T-helper 2 cell (primary cell): ENCODE measurements around the gene PFKL.
"Not testable (repeated sequence)": the region's sequence is repeated elsewhere in the genome, so short reads cannot be mapped to it uniquely, and the experiment has no call there.

Source experiments
- DNase-seq, 5 experiments: peaks; one replicate each; pipeline versions ENCODE4 v3.0.0 to v3.0.0-alpha.2; 2012 to 2022

PFKL gene

GRCh38 chr21:44329086-44329889 is 29.4 kb downstream of the PFKL start:
- DNase-seq: no peak

- DNase-seq: no peak
Measured at GRCh38 chr21:44329971-44330681, 30.3 kb downstream of the PFKL start.

- no peak for DNase-seq
Measured at GRCh38 chr21:44330698-44331097, 30.8 kb downstream of the PFKL start.

GRCh38 chr21:44331209-44331608 is 31.4 kb downstream of the PFKL start:
- no peak for DNase-seq

GRCh38 chr21:44331650-44332307 is 31.9 kb downstream of the PFKL start:
- DNase-seq: no peak

GRCh38 chr21:44332383-44332782 is 32.5 kb downstream of the PFKL start:
- no peak for DNase-seq

DNA sequence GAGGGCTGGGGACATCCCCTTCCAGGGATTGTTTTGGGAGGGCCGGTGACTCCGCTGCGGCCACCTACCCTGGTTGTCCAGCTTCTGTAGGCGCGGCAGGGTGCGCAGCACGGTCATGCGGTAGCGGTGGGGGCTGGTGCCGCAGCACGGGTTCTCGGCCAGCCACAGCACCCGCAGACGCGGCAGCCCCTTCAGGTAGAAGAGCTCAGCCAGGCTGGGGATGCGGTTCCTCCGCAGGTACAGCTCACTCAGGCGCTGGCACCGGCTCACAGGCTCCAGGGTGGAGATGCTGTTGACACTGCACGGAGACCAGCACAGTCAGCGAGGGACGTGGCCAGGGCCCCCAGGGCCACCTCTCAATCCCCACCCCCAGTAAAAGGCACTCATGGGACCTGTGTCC is 33.1 kb downstream of the PFKL start:
- DNase-seq: no peak

DNA sequence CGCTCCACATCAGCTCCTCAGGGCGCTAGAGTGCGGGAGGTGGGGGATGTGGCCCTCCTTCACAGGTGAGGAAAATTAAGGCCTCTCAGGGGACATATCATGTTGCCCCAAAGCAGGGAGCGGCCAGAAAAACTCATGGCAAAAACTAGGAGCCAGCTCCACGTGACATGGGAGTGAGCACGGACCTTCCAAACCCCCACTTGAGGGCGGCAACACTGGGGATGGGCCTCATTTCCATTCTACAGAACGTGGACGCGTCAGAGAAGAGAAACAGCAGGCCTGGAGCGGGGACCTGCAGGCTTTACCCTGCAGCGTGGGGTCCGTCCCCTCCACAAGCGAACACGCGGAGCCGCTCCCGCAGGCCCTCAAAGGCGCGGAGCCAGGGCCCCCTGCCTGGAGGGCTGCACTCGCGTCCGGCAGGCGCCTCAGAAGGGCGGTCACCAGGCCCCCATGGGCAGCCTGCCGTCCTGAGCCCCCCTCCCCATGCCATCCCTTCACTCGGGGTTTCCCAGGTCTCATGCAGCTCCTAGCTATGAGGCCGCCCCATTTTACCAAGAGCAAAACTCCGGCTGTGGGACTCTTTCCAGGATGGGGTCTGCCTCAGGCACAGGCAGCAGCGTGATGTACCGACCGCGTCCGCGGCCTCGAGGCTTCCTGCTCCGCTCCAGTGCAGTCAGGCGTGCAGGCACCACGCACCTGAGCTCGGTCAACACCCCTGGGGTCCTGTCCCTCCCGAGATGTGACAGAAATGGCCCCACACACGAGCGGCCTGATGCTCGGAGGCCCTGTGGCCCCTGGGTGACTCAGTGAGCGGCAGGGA is 33.9 kb downstream of the PFKL start:
- no peak for DNase-seq

DNA sequence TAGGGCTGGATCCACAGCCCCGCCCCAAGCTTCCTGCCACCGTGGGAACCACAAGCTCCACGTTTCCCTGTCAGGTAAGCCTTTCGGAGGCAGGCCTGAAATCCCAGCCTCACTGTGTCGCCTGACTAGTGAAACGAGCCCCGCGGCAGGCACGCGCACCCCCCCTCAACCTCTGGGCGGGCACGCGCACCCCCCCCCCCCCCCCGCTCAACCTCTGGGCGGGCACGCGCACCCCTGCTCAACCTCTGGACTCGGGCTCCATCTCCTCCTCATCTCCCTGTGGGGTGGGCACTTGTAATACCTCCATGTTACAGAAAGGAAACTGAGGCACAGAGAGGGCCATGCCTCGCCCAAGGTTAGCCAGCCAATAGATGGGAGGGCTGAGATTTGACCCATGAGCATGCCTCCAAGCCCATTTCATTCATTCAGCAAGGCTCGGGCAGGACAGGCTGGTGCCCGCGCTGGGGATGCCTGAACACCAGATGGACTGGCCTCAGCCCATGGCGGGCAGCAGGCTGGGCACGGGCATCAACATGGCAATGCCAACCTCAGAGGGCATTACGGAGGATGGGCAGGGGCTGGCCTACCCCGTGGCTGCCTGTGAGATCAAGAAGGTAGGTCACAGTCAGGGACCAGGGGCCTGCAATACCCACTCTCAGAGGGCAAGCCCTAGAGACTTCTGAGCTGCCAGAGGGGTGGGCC is 34.6 kb downstream of the PFKL start:
- no peak for DNase-seq

- DNase-seq: no peak
Measured at GRCh38 chr21:44335266-44336059, 35.6 kb downstream of the PFKL start.

DNA sequence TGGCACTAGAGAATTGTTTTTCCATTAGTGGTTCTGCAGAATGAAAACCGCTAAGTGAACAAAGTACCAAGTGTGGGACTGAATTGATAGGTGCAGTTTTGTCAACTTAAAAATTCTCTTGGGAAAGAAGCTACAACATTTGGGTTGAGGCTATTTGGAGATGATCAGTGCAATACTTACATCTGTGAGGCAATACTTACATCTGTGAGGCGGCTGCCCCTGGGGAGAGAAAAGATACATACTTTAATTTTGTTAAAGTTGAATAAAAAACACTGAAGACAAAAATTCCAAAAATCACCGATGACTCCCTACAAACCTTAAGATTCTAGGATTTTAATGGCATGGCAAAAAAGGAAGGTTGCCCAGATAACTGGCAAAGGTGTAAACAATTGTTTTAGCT is 37.6 kb downstream of the PFKL start:
- no peak for DNase-seq

- DNase-seq: peak in 2 of 5 experiments; percentile 31 to 39
Measured at GRCh38 chr21:44337941-44338895, 38.4 kb downstream of the PFKL start.

- peak; percentile 90 to 97 (median 92) for DNase-seq
Measured at GRCh38 chr21:44338971-44339910, 39.4 kb downstream of the PFKL start, which contains the start of gene CFAP410. Gene CFAP410 (minus strand): TSS chr21:44339390. CDS start chr21:44339194, 196 bp downstream.

DNA sequence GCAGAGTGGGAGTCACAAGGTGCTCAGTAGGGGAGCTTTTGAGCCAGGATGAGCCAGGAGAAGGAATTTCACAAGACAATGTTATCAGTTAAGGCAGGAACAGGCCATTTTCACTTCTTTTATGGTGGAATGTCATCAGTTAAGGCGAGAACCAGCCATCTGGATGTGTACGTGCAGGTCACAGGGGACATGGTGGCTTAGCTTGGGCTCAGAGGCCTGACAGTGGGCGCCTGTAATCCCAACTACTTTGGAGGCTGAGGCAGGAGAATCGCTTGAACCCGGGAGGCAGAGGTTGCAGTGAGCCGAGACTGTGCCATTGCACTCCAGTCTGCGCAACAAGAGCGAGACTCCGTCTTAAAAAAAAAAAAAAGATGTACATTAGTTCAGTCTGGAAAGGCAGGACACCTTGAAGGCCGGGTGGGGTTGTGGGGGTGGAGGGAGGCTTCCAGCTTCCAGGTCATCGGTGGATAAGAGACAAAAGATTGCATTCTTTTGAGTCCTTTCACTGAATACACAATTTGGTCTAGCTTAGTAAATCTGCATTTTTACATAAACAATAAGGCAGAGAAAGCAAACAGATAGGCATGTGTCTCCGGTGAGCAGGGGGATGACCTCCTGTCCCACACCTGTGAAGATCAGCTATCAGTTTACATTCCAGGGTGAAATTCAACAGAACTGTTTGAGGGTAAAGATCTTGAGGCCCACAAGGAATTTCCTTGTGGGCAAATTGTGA is 42.0 kb downstream of the PFKL start:
- not testable (repeated sequence) for DNase-seq

DNA sequence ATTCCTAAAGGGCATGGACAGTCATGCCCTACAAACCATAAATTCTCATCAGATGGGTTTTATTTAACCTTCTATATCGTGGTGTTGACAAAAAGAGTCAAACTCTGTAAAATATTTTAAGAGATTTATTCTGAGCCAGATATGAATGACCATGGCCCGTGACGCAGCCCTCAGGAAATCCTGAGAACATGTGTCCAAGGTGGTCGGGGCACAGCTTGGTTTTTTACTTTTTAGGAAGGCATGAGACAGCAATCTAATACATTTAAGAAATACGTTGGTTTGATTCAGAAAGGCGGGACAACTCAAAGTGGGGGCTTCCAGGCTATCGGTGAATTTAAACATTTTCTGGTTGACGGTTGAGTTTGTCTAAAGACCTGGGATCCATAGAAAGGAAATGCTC is 43.1 kb downstream of the PFKL start:
- DNase-seq: not testable (repeated sequence)

- no peak for DNase-seq
Measured at GRCh38 chr21:44344541-44345183, 44.8 kb downstream of the PFKL start.

DNA sequence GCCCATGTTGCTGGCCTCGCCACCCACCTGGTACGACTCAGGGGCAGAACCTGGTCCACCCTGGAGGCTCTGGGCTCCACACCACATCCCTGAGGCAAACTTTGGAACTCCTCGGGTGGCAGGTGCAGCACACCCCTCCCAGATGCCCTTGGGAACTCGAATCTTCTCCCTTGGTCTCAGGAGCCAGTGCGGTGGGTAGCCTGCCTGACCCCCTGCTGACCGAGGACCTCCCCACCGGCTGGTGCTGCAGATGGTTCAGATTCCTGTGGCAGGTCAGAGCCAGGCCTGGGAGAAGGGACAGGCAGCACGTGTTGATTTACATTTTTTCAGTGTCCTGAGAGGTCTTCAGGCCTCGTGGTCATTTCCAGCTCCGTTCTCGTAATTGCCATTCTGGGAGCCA is 45.6 kb downstream of the PFKL start:
- DNase-seq: no peak
